GM18505 (cell line): Measurements from ENCODE around the gene VNN1.
A peak's percentile ranks its signal among the peaks of the same experiment; 100 is the strongest.
"Not testable (repeated sequence)": the region's sequence is repeated elsewhere in the genome, so short reads cannot be mapped to it uniquely, and the experiment has no call there.

Experiments
- ATAC-seq: cut with Tn5 transposase; IDR thresholded peaks from one replicate; pipeline ENCODE4 v1.9.1; 2021; ENCODE audit not compliant: unreplicated experiment
- POLR2A ChIP-seq: IDR thresholded peaks from 4 replicates; pipeline ENCODE4 v1.6.1; 2011; ENCODE audit warnings: borderline replicate concordance; ENCODE audit not compliant: insufficient read depth, insufficient read length; ENCODE audit errors: extremely low read depth

Gene VNN1

GRCh38 chr6:132714160-132714559 is 305 bp upstream of the VNN1 start:
- ATAC-seq: no peak
- TF ChIP-seq POLR2A: no peak

GRCh38 chr6:132712366-132712765 is 1.5 kb downstream of the VNN1 start:
- TF ChIP-seq POLR2A: no peak

GRCh38 chr6:132708771-132709170 is 5.1 kb downstream of the VNN1 start:
- no peak for TF ChIP-seq POLR2A

More at GRCh38 chr6:132712366-132712765, 1.5 kb downstream of the VNN1 start:
- no peak for ATAC-seq

GRCh38 chr6:132708002-132708401 is 5.9 kb downstream of the VNN1 start:
- TF ChIP-seq POLR2A: no peak
- ATAC-seq: no peak

More at GRCh38 chr6:132708771-132709170, 5.1 kb downstream of the VNN1 start:
- no peak for ATAC-seq

GRCh38 chr6:132706756-132707155 is 7.1 kb downstream of the VNN1 start:
- ATAC-seq: not testable (repeated sequence)

- no peak for TF ChIP-seq POLR2A
- no peak for ATAC-seq
Measured at GRCh38 chr6:132703936-132704335, 9.9 kb downstream of the VNN1 start.

- ATAC-seq: peak; percentile 94
- no peak for TF ChIP-seq POLR2A
Measured at GRCh38 chr6:132698608-132699007, 15.2 kb downstream of the VNN1 start.

GRCh38 chr6:132695773-132696172 is 18.1 kb downstream of the VNN1 start:
- TF ChIP-seq POLR2A: no peak
- no peak for ATAC-seq

GRCh38 chr6:132693478-132693877 is 20.4 kb downstream of the VNN1 start:
- ATAC-seq: no peak
- TF ChIP-seq POLR2A: no peak

- no peak for TF ChIP-seq POLR2A
- no peak for ATAC-seq
Measured at GRCh38 chr6:132690678-132691077, 23.2 kb downstream of the VNN1 start.

GRCh38 chr6:132687306-132687705 is 26.5 kb downstream of the VNN1 start:
- no peak for ATAC-seq
- TF ChIP-seq POLR2A: no peak

- no peak for ATAC-seq
- TF ChIP-seq POLR2A: no peak
Measured at GRCh38 chr6:132686531-132686930, 27.3 kb downstream of the VNN1 start.

GRCh38 chr6:132685009-132685408 is 28.8 kb downstream of the VNN1 start:
- no peak for ATAC-seq
- no peak for TF ChIP-seq POLR2A

GRCh38 chr6:132684272-132684671 is 29.6 kb downstream of the VNN1 start:
- no peak for TF ChIP-seq POLR2A
- ATAC-seq: no peak

- ATAC-seq: no peak
- TF ChIP-seq POLR2A: no peak
Measured at GRCh38 chr6:132683543-132683942, 30.3 kb downstream of the VNN1 start.

- ATAC-seq: not testable (repeated sequence)
Measured at GRCh38 chr6:132679094-132679493, 34.8 kb downstream of the VNN1 start.
